NCI-H2107 treated with DMSO at 0.1 percent for 48 hours (cell line): ENCODE measurements around the gene TAMALIN.

Source experiments
- DNase-seq: peaks from one replicate; lab custom pipeline; 2025; ENCODE audit not compliant: unreplicated experiment; lab: John Stamatoyannopoulos, UW

The TAMALIN gene

DNA sequence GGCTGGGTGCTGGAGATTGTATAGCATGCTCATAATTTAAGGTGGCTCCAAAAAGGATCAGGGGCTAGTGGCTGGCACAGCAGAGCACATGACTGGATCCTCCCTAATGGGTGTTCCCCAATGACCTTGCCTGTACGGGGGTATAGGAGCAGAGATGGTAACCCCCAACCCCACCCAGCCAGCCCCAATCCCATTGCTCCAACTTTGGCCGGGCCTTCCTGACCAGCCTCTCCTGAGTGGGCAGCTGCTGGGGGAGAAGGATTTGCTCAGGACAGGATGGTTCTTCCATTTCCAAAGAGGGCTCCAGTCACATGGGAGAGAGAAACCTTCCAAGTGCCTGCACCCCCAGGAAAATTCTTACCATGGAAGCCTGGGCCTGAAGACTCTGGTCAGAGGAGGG lies 29.2 kb downstream of the TAMALIN start:
- no peak for DNase-seq

DNA sequence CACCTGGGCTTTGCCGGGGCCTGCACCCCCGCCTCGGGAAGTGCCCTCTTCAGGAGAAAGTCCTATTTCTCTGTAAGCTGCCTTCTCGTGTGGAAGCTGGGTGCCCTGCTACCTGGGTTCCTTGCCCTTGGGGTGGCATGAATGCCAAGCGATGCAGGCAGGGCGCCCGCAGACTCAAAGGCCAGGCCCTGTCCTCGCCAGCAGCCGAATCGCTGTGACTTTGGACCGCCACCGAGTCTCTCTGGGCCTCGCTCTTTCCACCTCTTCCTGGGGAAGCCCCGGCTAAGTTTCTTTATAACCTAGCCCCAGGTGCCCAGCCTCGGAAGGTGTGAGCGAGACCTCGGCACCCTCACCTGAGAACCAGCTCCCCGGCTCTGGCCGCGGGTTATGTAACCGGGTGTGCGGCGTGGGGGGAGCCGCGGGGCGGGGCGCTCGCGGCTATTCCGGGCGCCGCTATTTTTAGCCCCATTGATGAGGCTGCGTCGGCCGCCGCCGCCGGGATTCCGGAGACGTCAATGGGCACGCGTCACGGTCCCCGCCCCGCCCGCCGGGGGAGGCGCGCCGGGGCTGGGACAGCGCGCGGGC lies 29.9 kb downstream of the TAMALIN start:
- DNase-seq = peak; percentile 33

DNA sequence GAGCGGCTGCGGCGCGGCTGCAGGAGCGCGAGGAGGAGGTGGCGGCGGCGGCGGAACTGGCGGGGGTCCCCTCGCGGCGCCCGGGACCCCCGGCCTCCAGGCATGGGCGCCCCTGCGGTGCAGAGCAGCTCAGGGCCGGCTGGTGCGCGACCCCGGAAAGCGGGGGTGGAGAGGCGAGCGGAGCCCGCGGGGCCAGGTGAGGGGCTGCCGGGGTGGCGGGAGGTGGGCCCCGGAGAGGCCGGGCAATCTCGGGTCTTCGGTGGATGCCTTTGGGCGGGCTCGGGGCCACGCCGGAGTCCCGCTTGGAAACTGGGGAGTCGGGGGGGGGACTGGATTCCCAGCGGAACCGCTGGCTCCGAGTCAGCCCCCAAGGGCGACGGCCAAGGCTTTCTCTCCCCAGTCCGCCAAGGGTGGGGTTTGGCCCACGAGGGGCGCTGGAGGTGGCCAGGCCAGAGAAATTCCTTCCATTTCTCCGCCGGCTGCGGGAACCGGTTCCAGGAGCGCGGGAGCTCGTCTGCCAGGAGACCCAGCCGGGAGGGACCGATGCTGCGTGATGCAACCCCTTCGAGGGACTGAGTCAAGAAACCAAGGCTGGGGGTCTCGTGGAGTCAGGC lies 30.6 kb downstream of the TAMALIN start:
- DNase-seq = no peak

DNA sequence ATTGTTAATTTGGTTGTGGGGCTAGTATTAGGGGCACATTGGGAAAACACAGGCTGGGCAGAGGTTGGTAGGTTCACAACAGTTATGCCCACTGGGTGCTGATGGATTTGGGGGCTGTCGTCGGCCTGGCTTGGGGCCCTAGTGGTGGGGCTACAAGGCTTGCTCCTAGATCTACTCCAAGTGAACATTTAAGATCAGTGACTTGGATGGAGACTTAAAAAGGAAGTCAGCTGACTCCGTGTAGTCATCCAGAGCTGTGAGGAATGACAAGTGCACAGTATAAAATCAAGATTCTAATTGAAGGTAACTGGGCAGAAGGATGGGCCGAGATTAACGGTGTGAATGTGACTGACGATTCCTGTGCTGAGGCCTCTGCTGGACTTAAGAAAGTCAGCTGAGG lies 31.7 kb downstream of the TAMALIN start:
- no peak for DNase-seq

DNA sequence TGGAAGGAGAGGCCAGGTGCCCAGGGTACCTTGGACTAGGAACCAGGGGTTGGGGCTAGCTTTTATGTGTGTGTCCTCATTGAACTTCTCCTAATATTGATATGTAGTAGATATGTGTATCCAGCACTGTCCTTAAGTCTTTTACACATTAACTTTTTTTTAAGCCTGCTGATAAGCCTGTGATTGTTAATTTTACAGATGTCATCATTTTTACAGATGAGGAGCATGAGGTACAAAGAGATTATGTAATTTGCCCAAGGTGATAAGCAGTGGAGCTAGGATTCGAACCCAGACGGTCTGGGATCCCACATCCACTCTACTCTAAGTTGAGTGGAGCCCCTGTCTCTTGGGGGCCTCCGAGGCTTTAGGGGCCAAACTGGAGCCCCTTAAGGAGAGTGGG lies 34.3 kb downstream of the TAMALIN start:
- DNase-seq = no peak

DNA sequence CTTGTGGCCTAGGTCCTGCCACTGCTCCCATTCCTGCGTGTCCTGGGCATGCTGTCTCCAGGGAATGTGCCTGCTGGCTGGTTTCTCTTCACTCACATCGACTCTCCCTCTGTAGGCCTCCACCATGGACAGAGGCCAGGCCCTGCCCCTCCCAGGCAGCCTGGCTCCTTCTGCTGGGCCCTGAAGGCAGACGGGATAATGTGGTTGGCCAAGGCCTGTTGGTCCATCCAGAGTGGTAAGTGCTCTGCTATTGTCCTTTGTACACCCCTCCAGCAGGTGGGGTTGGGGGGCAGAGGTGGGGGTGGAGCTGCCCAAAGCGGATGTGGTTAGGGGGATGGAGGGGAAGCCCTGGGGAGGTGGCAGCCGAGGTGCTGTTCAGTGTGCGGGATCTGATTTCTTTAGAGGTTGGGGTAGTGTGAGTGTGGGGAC lies 35.0 kb downstream of the TAMALIN start:
- DNase-seq = peak; percentile 73

DNA sequence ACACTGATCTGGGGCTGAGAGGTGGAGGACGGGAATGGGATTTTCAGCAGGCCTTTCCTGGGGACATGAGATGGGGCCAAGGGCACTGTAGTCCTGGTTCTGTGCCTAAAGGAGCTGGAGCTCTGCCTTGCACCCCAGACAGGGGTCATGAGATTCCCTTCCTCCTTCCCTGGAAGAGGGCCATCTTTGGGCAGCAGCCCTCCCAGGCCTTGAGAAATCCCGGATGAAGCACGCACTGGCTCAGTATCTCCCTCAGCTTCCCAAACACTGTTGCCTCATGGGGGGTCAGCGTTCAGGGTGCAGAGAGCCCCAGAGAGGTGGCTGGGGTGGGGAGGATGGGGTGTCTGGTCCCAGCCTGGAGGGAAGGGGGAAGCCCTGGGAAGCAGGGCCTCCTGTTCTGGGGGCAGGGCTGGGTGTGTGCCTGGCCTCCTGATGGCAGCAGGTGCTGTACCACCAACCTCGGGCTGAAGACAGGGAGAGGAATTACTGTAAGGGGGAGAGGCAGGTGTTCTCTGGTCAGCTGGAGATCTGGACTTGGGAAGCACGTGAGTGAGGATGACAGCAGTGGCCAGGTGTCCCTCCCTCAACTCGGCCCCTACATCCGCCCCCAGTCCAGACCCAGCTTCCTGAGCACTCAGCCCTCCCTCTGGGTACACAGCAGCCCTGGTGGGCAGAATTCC lies 36.1 kb downstream of the TAMALIN start:
- DNase-seq = peak; percentile 35

DNA sequence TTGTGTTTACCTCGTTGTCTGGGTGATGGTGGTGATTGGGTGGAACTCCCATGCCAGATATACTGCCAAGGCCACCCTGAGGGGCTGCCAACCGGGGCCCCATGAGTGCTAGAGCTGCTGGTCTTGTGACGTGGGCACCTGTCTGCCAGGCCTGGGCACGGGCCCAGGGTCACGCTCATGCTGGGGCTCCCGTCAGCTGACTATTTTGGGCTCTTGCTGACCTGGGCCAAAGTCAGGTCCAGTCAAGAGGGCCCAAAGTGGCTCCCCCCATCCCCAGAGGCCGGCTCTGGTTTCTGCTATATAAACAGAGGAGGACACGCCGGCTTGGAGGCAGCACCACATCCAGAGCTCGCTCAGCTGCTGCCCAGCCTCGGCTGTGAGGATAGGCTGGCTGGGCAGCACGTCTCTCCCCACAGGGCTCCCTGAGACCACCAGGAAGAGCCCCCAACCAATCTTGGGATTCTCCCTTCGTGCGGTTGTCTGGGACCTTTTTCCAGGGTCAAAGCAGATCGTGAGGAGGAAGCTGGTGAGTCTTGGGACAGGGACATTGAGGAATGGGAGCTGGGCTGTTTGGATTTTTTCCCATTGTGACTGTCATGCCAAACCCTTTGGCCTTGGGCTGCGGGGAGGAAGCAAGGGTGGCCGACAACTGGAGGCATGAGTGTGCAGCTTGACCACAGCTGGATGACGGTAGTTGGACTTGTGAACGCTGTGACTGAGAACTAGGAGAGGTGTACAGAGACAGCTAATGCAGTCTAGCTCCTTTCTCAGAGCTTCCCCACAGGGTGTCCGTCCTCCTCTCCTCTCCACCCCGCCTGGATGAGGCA lies 36.9 kb downstream of the TAMALIN start:
- DNase-seq = no peak

DNA sequence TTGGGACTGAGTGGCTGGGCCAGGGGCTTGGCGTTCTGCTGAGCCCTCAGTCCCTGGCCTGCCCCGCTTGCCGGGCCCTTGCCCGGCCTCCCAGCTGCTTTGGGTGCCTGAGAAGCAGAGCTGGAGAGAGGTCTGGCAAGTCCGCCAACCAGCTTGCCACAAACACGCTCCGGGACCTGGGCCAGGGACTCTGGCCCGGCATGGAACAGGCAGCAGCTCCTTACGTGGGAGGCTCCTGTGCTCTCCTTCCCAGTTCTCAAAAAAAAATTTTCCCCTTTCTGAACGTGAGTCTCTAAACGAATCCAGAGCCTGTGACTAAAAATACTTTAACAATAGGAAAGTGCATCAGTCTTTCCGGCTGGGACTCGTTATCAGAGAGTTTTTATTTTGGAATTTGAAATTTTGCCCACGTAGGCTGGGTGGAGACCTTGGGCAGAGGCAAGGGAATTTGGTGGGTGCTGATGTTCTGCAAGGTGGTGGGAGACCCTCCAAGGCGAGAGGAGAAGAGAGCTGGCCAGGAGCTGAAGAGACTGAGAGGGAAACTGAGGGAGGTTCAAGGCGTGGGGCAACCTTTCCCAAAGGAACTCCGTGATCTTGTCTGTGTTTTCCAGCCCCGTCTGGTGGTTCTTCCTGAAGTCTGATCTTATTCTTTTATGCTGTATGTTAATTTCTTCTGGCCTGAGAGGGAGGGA lies 37.7 kb downstream of the TAMALIN start:
- no peak for DNase-seq

DNA sequence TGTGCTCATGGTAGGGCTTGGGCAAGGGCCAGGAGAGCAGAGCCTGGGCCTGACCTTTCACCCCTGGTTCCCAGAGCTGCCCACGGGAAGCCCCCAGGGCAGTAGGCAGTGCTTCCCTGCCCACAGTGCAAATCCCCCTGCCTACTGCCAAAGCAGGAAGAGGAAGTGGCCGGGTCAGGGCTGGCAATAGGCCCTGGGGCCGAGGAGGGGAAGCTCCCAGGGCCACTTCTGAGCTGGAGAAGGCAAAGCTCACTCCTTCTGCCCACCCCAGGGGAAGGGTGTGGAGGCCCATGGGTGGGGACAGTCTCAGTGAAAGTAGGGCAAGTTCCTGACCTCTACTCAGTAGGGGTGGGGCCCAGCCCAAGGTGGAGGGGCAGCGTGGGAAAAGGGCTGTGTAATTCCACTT lies 39.1 kb downstream of the TAMALIN start:
- no peak for DNase-seq

DNA sequence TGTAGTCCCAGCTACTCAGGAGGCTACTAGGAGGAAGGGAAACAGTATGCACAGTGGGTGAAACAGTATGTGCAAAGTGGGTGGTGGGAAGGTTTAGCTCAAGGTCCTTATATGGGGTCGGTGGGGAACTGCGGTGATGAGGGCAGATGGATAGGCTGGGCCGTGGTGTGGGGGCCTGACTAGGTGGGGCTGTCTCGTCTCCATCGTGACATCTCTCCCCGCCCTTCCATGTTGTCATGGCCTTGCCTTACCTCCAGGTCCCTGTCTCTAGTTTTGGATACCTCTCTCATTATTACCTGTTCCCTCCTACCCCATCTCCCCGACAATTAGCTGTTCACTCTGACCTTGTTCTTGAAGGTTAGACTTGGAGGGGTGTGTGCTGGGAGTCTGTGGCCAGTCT lies 40.1 kb downstream of the TAMALIN start:
- no peak for DNase-seq

DNA sequence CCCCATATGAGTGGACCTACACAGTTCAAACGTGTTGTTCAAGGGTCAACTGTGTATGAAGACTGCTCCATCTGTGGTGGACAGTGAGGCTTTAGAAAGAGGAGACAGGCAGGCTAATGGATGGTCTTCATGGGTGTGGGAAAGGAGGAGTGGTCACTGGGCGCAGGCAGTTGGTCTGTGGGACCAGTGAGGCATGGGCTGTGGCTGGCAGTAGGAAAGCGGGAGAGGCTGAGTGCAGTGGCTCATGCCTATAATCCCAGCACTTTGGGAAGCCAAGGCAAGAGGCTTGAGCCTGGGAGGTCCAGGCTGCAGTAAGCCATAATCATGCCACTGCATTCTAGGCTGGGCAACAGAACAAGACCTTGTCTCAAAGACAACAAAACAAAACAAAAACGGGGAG lies 42.5 kb downstream of the TAMALIN start:
- no peak for DNase-seq

DNA sequence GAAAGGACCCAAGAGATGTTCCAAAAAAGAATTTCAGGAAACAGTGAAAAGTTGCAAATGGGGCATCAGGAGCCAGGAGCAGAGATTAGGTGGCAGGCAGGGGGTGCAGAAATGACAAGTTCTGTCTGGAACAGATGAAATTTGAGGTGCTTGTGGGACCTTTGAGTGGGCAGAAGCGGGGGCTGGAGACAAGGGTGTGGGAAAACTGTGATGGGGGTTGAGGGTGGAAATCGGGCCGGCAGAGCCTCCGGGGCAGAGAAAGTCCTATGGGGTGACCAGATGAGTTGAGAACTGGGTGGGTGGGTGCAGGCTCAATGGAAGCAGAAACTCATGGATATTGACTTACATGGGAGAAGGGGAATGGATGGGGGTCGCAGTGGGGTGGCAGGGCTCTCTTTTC lies 42.9 kb downstream of the TAMALIN start:
- DNase-seq = no peak

DNA sequence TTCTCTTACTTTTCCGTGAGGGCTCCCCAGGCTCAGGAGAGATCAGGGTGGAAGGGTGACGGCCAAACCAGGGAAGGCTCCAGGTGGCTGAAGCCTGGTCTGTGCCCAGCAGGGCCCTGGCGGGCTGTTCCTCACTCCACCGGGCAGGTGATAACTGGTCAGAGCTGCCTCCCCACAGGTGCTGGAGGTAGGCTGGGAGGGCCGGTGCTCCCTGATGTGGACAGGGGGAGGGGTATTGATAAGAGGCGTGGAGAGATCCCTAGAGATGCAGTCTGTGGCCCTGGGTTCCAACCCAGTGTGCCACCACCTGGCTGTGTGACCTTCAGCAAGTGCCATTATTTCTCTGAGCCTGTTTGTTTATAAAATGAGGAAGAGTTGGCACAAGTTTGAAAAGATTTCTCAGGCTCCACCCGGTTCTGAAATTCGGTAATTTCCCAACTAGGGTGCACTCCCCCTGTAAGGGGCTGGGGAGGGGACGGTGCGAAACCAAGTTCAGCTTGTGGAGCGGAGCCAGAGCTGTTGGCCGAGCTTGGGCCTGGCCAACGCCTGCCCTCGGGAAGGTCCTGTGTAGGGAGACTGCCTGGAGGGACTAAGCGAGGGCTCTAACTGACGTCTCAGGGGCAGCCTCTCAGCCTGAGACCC lies 43.5 kb downstream of the TAMALIN start:
- peak; percentile 31 for DNase-seq

DNA sequence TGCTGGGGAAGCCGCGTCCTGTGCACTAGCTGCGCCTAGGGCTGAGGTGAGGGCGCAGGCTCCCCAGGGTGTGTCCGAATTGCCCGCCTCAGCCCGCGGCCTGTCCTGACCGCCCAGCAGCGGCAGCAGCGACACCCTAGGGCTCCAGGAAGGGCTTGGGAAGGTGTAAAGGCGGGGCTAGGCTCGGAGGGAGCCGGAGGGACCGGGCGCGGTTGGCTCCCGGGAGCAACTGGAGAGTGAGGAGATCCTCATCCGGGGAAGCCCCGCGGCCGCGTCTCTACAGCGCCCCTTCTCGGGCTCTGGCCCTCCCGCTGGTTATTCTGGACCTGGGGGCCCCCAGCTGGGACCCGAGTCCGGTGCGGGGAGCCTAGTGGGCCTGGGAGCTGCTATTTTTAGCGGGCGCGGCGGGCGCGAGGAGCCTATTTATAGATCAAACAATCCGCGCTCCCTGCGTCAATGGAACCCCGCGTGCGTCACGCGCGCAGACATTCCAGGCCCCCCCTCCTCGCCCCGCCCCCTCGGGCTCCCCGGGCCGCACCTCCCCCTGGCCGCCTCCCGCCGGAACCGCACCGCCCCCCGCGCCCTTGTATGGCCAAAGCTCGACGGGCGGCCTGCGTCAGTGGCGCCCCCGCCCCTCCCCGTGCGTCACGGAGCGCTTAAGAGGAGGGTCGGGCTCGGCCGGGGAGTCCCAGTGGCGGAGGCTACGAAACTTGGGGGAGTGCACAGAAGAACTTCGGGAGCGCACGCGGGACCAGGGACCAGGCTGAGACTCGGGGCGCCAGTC lies 44.2 kb downstream of the TAMALIN start, which contains the start of gene NR4A1:
Gene NR4A1 (plus strand): TSS at position 685 of the 784 bp plus-strand sequence. CDS start 2,887 bp downstream, outside the sequence.
- peak; percentile 69 for DNase-seq

DNA sequence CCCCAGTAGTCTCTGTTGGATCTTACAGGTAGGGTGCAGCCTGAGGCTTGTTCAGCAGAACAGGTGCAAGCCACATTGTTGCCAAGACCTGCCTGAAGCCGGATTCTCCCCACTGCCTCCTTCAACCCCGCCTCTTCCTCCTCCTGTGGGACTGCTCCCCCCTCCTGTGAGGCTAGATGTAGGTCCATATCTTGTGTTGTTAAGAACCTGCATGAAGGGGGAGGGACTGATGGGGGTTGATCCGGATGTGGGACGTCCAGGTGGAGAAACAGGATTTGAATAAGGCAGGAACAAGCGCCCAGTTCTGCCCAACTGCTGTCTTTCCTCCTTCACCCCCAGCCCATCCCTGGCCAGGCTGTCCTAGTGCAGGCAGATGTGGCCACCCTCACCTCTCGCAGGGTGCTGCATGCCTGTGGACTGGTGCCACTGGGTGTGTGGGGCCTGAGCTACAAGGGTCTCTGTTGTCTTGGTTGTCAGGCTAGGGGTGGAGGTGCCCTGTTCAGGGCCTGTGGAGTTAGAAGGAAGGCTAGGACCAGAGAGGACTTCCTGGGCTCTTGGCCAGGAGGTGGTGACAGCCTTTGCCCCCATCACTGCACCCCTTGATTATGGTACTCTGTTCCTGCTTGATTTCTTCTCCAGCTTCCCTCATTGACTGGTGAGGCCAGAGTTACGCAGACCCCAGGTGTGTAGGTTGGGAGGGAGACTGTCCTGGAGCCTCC lies 45.9 kb downstream of the TAMALIN start:
- peak; percentile 62 for DNase-seq

DNA sequence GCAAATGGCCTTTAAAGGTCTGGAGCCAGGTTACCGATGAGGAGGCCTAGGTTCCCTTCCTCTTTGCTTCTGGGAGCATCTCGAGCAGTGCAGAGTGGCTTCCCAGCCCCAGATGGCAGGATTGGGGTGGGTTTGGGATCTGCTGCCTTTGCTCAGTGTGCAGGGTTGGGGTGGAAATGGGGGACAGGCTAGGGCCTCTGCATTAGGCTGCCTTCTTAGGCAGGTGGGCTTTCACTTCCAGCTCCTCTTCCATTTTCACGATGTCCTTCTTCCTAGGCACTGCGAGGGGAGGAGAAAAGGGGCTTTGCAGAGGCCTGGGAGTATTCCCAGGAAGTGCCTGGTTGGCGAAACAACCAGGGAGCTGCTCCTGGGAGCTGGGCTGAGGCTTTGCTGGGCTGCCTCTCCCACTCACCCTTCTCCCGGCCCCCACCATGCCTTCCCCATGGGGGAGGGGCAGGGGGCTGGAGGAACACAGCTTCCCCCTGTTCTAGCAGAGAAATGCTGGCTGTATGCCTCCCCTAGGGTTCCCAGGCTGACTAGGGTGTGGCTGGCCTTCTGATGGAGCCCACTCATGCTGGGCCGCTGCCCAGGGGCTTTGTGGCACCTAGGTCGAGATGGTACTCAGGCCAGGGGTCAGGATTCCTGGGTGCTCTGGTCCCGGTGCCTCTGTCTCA lies 46.9 kb downstream of the TAMALIN start:
- DNase-seq = no peak

DNA sequence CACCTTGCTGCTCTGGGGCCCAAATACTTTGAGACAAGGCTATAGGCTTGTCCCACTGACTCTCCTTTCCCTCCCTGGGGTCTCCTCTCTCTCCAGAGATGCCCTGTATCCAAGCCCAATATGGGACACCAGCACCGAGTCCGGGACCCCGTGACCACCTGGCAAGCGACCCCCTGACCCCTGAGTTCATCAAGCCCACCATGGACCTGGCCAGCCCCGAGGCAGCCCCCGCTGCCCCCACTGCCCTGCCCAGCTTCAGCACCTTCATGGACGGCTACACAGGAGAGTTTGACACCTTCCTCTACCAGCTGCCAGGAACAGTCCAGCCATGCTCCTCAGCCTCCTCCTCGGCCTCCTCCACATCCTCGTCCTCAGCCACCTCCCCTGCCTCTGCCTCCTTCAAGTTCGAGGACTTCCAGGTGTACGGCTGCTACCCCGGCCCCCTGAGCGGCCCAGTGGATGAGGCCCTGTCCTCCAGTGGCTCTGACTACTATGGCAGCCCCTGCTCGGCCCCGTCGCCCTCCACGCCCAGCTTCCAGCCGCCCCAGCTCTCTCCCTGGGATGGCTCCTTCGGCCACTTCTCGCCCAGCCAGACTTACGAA lies 47.6 kb downstream of the TAMALIN start:
- no peak for DNase-seq
